ENCODE data around the gene NDFIP1.

- TF ChIP-seq CTCF (IDR thresholded peaks at IDR 0.05), result peak; percentile 40 to 95 (median 86)
- TF ChIP-seq POLR2A (IDR thresholded peaks at IDR 0.05), result no peak
Measured at GRCh38 chr5:142151436-142152383, 43.1 kb downstream of the NDFIP1 start.

Data from Peyer's patch (tissue), 4 donors.